Dendritic cell treated with granulocyte-macrophage colony-stimulating factor and Interleukin-4, amounts not matched to agents 40 ng/mL and 50 ng/mL, for 4 days (primary cell): ENCODE results near the gene RANBP17.
"Not testable (repeated sequence)": the region's sequence is repeated elsewhere in the genome, so short reads cannot be mapped to it uniquely, and the experiment has no call there.

Experiments
- H3K27ac Mint-ChIP-seq: one replicate; pipeline ENCODE4 v1.8.0; 2022; ENCODE audit warnings: mild to moderate bottlenecking, mixed read lengths
- H3K27me3 Mint-ChIP-seq: one replicate; pipeline ENCODE4 v1.8.0; 2022; ENCODE audit warnings: mild to moderate bottlenecking, mixed read lengths
- H3K36me3 Mint-ChIP-seq: one replicate; pipeline ENCODE4 v1.8.0; 2022; ENCODE audit warnings: low read depth, mixed read lengths
- H3K4me1 Mint-ChIP-seq: one replicate; pipeline ENCODE4 v1.8.0; 2022; ENCODE audit warnings: low read depth, mixed read lengths
- H3K4me3 Mint-ChIP-seq: one replicate; pipeline ENCODE4 v1.8.0; 2022; ENCODE audit warnings: mild to moderate bottlenecking, moderate library complexity, mixed read lengths
- H3K9me3 Mint-ChIP-seq: one replicate; pipeline ENCODE4 v1.8.0; 2022; ENCODE audit warnings: mixed read lengths
- intact Hi-C: fragments of 100-400 bp; cut with micrococcal nuclease; formaldehyde crosslinking; loops from one replicate; pipeline ENCODE4 v1.15.0; 2022

Gene RANBP17

DNA sequence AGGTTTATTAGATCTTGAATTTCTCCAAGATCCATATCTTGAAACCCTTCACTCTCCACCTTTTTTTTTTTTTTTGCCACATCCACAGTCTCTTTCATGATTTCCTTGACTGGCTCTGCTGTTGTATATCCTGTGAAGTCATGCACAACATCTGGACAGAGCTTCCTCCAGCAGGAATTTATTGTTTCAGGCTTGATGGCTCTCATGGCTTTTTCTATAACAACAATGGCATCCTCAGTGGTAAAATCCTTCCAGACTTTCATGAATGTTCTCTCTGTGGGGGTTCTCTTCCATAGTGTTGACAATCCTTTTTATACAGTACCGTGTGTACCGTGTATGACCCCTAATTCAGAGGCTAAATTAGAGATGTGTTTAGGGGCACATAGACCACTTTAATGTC is 24.0 kb downstream of the RANBP17 start:
- H3K27ac Mint-ChIP-seq, result no peak overlapping the region
- H3K36me3 Mint-ChIP-seq, result no peaks in the 10 kb centered on the region
- H3K27me3 Mint-ChIP-seq, result no peaks in the 10 kb centered on the region
- intact Hi-C loops, result no loop called here
- H3K9me3 Mint-ChIP-seq, result no peaks in the 10 kb centered on the region
- no peaks in the 10 kb centered on the region for H3K4me1 Mint-ChIP-seq
- H3K4me3 Mint-ChIP-seq, result no peak overlapping the region

GRCh38 chr5:170886210-170886894 is 24.5 kb downstream of the RANBP17 start:
- Mint-ChIP-seq H3K27me3 (no peaks in the 10 kb centered on the region), H3K36me3 (no peaks in the 10 kb centered on the region), H3K4me3 (no peak overlapping the region), H3K4me1 (no peaks in the 10 kb centered on the region), H3K27ac (no peak overlapping the region), H3K9me3 (no peaks in the 10 kb centered on the region)
- intact Hi-C loops, result no loop called here

DNA sequence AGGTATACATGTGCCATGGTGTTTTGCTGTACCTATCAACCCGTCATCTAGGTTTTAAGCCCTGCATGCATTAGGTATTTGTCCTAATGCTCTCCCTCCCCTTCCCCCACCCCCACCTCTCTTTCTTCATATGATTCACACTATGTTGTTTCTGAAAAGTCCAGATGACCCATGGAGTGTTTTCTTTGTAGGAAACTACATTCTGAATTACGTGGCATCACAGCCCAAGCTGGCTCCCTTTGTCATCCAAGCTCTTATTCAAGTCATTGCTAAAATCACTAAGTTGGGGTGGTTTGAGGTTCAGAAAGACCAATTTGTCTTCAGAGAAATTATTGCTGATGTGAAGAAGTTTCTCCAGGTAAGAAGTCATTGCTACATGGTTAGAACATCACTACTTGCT is 30.4 kb downstream of the RANBP17 start:
- Mint-ChIP-seq H3K27me3 (no peaks in the 10 kb centered on the region), H3K9me3 (no peaks in the 10 kb centered on the region), H3K27ac (no peak overlapping the region), H3K36me3 (no peaks in the 10 kb centered on the region), H3K4me3 (no peak overlapping the region), H3K4me1 (no peaks in the 10 kb centered on the region)
- intact Hi-C loops, result no loop called here

- no peak overlapping the region for H3K4me3 Mint-ChIP-seq
- H3K9me3 Mint-ChIP-seq, result no peaks in the 10 kb centered on the region
- H3K36me3 Mint-ChIP-seq, result no peaks in the 10 kb centered on the region
- intact Hi-C loops, result no loop called here
- H3K27ac Mint-ChIP-seq, result no peak overlapping the region
- H3K4me1 Mint-ChIP-seq, result no peaks in the 10 kb centered on the region
- no peaks in the 10 kb centered on the region for H3K27me3 Mint-ChIP-seq
Measured at GRCh38 chr5:170894665-170895064, 32.8 kb downstream of the RANBP17 start.

- Mint-ChIP-seq H3K4me3 (no peak overlapping the region), H3K27me3 (no peaks in the 10 kb centered on the region), H3K36me3 (no peaks in the 10 kb centered on the region), H3K4me1 (no peaks in the 10 kb centered on the region), H3K27ac (no peak overlapping the region), H3K9me3 (peaks cover 18% of the 10 kb centered on the region)
- intact Hi-C loops, result no loop called here
Measured at GRCh38 chr5:170896779-170897178, 35.0 kb downstream of the RANBP17 start.

- Mint-ChIP-seq H3K36me3 (no peaks in the 10 kb centered on the region), H3K4me3 (no peak overlapping the region), H3K27ac (no peak overlapping the region), H3K4me1 (peaks cover 4% of the 10 kb centered on the region), H3K9me3 (peaks cover 26% of the 10 kb centered on the region), H3K27me3 (no peaks in the 10 kb centered on the region)
- intact Hi-C loops, result no loop called here
Measured at GRCh38 chr5:170903075-170903474, 41.3 kb downstream of the RANBP17 start.

GRCh38 chr5:170907758-170908157 is 45.9 kb downstream of the RANBP17 start:
- Mint-ChIP-seq H3K4me3 (no peak overlapping the region), H3K4me1 (peaks cover 4% of the 10 kb centered on the region), H3K27me3 (no peaks in the 10 kb centered on the region), H3K27ac (no peak overlapping the region), H3K9me3 (no peaks in the 10 kb centered on the region), H3K36me3 (no peaks in the 10 kb centered on the region)
- intact Hi-C loops, result no loop called here

GRCh38 chr5:170913573-170913972 is 51.8 kb downstream of the RANBP17 start:
- intact Hi-C loops, result no loop called here
- no peaks in the 10 kb centered on the region for H3K36me3 Mint-ChIP-seq
- no peaks in the 10 kb centered on the region for H3K4me1 Mint-ChIP-seq
- no peak overlapping the region for H3K4me3 Mint-ChIP-seq
- H3K27ac Mint-ChIP-seq, result no peak overlapping the region
- no peaks in the 10 kb centered on the region for H3K9me3 Mint-ChIP-seq
- H3K27me3 Mint-ChIP-seq, result no peaks in the 10 kb centered on the region

DNA sequence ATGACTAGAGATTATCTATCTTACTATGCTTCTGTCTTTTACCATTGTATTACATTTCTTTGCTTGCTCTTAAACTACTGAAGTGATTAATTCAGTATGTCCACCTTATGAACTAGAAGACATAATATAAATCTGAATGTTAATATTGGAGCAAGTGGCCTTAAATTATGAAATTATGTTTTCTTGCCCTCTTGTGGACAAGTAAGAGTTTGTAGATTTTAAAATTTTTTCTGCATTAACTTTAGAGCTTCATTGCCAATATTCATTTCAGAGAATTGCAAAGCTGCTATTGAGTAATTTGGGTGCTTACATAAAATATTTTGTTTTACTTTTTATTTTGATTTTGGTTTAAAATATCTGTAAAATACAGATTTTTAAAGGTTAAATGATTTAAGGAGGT is 55.3 kb downstream of the RANBP17 start:
- H3K27ac Mint-ChIP-seq, result no peak overlapping the region
- H3K27me3 Mint-ChIP-seq, result no peaks in the 10 kb centered on the region
- intact Hi-C loops, result no loop called here
- no peaks in the 10 kb centered on the region for H3K9me3 Mint-ChIP-seq
- no peaks in the 10 kb centered on the region for H3K36me3 Mint-ChIP-seq
- no peak overlapping the region for H3K4me3 Mint-ChIP-seq
- H3K4me1 Mint-ChIP-seq, result no peaks in the 10 kb centered on the region

- H3K36me3 Mint-ChIP-seq, result no peaks in the 10 kb centered on the region
- intact Hi-C loops, result no loop called here
Measured at GRCh38 chr5:170920196-170920595, 58.4 kb downstream of the RANBP17 start.

DNA sequence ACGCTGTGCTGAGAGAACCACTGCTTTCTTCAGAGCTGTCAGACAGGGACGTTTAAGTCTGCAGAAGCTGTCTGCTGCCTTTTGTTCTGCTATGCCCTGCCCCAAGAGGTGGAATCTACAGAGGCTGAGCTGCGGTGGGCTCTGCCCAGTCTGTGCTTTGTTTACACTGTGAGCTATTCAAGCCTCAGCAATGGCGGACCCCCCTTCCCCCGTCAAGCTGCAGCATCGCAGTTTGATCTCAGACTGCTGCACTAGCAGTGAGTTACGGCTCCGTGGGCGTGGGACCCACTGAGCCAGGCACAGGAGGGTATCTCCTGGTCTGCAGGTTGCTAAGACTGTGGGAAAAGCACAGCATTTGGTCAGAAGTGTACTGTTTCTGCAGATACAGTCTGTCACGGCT is 60.5 kb downstream of the RANBP17 start:
- H3K9me3 Mint-ChIP-seq, H3K4me3 Mint-ChIP-seq, H3K27ac Mint-ChIP-seq, intact Hi-C loops, H3K36me3 Mint-ChIP-seq, H3K4me1 Mint-ChIP-seq, H3K27me3 Mint-ChIP-seq: not testable (repeated sequence)

More at GRCh38 chr5:170920196-170920595, 58.4 kb downstream of the RANBP17 start:
- Mint-ChIP-seq H3K9me3 (no peaks in the 10 kb centered on the region), H3K4me1 (peaks cover 5% of the 10 kb centered on the region), H3K27me3 (no peaks in the 10 kb centered on the region), H3K4me3 (no peak overlapping the region), H3K27ac (no peak overlapping the region)

DNA sequence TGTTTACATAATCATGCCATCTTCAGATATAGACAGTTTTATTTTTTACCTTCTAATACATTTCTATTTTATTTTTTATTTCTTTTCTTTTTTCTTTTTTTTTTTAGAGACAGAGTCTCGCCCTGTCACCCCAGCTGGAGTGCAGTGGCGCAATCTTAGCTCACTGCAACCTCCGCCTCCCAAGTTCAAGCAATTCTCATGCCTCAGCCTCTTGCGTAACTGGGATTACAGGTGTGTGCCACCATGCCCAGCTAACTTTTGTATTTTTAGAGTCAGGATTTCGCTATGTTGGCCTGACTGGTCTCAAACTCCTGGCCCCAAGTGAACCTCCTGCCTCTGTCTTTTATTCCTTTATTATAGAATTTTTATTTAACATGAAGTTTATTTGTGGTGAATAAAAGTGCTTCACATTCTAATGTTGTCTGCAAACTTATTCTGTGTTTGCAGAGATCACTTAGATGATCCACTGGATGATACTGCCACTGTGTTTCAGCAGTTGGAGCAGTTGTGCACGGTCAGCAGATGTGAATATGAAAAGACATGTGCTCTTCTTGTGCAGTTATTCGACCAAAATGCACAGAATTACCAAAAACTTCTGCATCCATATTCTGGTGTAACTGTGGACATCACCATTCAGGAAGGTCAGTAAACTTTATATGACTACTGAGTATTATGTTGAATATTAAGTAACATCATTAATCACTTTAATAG is 62.2 kb downstream of the RANBP17 start:
- no peaks in the 10 kb centered on the region for H3K27me3 Mint-ChIP-seq
- peaks cover 5% of the 10 kb centered on the region for H3K4me1 Mint-ChIP-seq
- no peak overlapping the region for H3K27ac Mint-ChIP-seq
- H3K9me3 Mint-ChIP-seq, result no peaks in the 10 kb centered on the region
- intact Hi-C loops, result no loop called here
- no peaks in the 10 kb centered on the region for H3K36me3 Mint-ChIP-seq
- no peak overlapping the region for H3K4me3 Mint-ChIP-seq

DNA sequence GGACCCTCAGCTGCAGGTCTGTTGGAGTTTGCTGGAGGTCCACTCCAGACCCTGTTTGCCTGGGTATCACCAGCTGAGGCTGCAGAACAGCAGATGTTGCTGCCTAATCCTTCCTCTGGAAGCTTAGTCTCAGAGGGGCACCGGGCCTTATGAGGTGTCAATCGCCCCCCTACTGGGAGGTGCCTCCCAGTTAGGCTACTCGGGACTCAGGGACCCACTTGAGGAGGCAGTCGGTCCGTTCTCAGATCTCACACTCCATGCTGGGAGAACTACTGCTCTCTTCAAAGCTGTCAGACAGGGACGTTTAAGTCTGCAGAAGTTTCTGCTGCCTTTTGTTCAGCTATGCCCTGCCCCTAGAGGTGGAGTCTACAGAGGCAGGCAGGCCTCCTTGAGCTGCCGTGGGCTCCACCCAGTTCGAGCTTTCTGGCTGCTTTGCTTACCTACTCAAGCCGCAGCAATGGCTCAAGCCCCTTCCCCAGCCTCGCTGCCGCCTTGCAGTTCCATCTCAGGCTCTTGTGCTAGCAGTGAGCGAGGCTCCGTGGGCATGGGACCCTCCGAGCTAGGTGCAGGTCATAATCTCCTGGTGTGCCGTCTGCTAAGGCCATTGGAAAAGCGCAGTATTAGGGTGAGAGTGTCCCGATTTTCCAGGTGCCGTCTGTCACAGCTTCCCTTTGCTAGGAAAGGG is 73.9 kb downstream of the RANBP17 start:
- H3K9me3 Mint-ChIP-seq, intact Hi-C loops, H3K27ac Mint-ChIP-seq, H3K36me3 Mint-ChIP-seq, H3K4me3 Mint-ChIP-seq, H3K4me1 Mint-ChIP-seq, H3K27me3 Mint-ChIP-seq: not testable (repeated sequence)

DNA sequence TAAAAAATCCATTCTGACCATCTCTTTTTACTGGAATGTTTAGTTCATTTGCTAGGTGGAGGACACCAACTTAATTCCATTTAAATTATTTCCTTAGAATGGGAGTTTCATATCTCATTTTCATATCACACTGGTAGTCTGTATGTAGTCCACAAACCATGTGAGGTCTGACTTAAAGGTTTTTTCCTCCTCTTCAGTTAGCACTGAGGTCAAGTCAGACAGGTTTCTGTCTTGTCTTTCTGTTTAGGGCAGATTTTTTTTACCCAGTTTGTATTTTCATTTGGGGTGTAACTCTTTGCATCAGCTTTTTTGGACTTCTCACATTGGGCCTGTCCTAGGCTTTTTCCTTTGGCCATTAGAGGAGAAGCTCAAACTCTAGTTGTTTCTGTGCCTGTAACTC is 75.3 kb downstream of the RANBP17 start:
- Mint-ChIP-seq H3K36me3 (no peaks in the 10 kb centered on the region), H3K27ac (no peak overlapping the region), H3K9me3 (peaks cover 7% of the 10 kb centered on the region), H3K27me3 (no peaks in the 10 kb centered on the region), H3K4me1 (no peaks in the 10 kb centered on the region), H3K4me3 (no peak overlapping the region)
- intact Hi-C loops, result no loop called here
